T-helper 9 cell (primary cell): ENCODE results near the gene ZNF680.
"Not testable (repeated sequence)": the region's sequence is repeated elsewhere in the genome, so short reads cannot be mapped to it uniquely, and the experiment has no call there.

Experiments
- DNase-seq: peaks from one replicate; pipeline ENCODE4 v3.0.0-alpha.2; 2020

Gene ZNF680

DNA sequence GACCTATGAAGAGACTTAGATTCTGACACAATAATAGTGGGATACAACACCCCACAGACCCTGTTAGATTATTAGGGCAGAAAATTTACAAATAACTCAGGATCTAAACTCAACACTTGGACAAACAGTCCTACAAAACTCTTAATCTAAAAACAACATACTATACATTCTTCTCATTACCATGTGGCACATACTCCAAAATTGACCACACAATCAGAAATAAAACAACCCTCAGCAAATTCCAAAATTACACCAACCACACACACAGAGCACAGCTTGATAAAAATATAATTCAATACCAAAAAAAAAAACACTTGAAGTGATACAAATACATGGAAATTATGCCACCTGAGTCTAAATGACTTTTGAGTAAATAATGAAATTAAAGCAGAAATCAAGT lies 7.8 kb downstream of the ZNF680 start:
- no peak for DNase-seq

DNA sequence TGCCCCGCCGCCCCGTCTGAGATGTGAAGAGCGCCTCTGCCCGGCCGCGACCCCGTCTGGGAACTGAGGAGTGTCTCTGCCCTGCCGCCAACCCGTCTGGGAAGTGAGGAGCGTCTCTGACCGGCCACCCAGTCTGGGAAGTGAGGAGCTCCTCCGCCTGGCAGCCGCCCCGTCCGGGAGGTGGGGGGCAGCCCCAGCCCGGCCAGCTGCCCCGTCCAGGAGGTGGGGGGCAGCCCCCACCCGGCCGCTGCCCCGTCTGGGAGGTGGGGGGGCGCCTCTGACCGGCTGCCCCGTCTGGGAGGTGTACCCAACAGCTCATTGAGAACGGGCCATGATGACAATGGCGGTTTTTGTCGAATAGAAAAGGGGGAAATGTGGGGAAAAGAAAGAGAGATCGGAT lies 8.7 kb downstream of the ZNF680 start:
- not testable (repeated sequence) for DNase-seq

DNA sequence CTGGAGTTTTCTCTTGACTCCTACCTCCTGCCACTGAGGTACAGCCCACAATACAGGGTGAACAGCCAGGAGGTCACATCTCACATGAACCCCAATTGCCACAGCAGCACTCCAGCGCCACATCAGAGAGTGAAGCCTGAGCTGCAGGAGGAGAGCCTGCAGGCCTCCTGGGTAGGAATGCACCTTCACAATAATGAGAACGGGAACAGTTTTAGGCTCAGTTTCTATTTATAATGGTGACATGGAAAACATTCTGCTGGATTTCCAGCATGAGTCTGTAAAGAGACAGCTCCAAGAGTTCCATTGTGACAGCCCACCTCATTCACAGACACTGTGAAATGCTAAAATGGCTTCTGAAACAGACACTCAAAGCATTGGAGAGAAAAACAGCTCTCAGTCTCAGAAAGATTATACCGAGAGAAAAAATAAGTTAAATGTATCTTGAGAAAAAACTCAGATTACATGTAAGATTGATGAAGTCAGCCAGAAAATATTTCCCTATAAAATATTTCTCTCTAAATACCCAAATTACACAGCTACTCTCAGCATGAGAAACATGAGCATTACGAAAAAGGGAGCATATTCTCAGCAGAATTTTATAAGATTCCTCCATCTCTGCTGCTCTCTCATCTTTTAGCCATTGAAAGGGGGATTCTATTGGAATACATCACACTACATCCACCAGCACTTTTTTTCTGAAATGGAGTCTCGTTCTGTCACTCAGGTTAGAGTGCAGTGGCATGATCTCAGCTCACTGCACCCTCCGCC lies 11.3 kb downstream of the ZNF680 start:
- no peak for DNase-seq

DNA sequence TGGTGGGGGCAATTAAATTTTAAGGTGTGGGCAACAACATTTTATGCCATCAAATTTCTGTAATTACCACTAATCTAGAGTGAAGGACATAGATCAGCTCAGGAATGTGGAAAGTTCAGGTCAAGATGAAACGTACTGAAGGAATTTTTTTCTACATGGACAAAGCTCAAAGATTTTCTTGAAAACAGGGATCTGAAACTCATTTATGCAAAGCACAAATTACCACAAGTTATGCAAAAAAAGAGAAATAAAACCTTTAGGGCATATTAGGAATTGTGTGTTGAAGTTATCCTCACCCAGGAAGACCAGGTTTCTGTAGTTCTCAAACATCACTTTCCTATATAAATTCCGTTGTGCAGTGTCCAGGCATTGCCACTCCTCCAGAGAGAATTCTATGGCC lies 18.9 kb downstream of the ZNF680 start:
- no peak for DNase-seq

DNA sequence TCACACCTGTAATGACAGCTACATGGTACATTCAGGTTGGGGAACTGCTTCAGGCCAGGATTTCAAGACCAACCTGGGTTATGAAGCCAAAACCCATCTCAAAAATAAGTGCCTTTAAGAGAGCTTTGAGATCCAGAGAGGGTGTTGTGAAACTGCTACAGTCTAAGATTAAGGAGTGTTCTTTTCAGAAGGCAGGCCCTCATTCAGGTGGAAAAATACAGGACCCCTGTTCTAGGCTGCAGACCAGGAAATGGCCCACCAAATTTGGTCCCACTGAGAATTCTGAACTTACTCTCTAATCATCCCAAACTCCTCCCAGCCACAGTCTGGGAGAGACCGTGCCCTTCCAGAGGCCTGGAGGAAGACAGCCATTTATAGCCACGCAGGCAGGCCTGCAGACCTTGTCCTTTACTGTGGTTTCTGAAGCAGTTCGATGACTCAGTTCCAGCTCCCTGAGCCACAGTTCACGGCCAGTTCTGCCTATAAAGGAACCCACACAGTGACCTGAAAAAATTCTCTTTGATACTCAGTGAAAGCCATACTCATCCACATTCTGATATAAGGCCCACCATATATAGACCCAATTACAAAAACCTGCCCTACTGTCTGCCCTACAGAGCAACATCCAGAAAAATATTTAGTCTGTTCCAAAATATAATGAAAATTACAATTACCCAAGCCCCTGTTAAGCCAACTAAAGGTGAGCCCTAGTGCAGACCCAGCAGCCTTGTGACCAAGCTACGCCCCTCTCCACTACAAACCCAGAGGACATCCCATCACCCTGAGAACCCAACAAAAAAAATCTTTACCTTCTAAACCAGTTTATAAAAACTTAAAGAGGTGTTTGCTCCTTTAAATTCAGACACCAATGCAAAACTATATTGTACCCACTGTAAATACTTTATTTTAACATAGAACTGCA lies 21.2 kb downstream of the ZNF680 start:
- no peak for DNase-seq

DNA sequence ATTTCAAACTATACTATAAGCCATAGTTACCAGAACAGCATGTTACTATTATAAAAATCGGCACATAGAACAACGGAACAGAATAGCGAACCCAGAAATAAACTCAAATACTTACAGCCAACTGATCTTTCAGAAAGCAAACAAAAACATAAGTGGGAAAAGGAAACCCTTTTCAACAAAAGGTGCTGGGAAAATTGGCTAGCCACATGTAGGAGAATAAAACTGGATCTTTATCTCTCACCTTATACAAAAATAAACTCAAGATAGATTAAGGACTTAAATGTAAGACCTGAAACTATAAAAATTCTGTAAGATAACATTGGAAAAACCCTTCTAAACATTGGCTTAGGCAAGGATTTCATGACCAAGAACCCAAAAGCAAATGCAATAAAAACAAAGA lies 29.1 kb downstream of the ZNF680 start:
- no peak for DNase-seq

DNA sequence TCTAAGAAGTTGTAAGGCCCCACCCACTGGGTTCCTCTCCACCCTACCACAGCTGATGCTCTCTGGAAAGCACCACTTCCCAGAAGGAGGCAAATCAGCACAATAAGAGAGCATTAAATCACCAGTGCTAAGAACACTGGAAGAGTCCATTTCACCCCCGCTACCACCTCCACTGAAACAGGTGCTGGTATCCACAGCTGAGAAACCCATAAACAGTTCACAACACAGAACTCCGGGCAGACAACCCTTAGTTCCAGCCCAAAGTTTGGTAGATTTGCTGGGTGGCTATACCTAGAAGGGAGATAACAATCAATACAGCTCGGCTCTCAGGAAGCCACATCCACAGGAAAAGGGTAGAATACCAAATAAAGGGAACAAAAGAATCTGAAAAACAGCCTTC lies 34.1 kb downstream of the ZNF680 start:
- DNase-seq: no peak

DNA sequence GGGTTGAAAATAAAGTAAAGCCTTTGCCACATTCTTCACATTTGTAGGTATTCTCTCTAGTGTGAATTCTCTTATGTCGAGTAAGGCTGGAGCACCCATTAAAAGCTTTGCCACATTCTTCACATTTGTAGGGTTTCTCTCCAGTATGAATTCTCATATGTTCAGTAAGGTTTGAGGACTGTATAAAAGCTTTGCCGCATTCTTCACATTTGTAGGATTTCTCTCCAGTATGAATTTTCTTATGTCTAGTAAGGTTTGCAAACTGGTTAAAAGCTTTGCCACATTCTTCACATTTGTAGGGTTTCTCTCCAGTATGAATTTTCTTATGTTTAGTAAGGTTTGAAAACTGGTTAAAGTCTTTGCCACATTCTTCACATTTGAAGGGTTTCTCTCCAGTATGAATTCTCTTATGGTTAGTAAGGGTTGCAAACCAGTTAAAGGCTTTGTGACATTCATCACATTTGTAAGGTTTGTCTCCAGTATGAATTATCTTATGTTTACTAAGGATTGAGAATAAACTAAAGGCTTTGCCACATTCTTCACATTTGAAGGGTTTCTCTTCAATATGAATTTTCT lies 41.4 kb downstream of the ZNF680 start:
- no peak for DNase-seq

GRCh38 chr7:64516451-64516850 lies 46.4 kb downstream of the ZNF680 start:
- DNase-seq: no peak

DNA sequence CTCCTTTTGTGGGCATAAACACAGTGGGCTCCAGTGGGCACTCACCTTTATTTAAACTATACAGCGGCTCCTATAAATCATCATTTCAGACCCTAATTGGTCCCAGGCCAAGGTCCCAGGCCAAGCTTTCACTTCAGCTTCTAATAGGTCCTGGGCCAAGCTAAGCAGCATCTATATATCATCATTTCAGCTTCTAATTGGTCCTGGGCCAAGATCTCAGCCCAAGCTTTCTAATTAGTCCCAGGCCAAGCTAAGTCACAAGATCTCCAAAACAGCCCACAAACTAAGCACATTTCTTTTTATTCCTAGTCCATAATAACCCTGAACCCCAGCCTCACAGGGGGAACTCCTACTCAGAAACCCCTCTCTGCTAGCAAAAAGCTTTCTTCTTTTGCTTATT lies 47.1 kb downstream of the ZNF680 start:
- DNase-seq: no peak

DNA sequence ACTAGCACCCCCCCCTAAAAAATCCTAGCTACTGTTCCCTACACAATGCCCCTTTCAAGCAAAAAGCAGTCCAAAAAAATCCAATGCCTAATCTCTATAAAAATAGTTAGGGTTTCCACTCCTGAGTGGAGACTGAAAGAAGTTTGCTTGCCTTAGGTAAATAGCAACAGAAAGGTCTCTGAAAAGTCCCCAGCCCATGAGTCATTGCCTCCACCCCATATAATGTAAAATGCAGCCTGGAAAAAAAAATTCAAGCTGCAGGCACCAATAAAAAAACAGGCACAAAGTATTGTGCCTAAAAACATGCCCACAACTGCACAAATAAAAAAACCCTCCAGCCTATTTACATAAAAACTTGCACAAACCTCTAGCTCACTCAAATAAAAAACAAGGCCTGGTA lies 47.5 kb downstream of the ZNF680 start:
- DNase-seq: no peak

GRCh38 chr7:64509583-64509982 lies 53.3 kb downstream of the ZNF680 start:
- no peak for DNase-seq

DNA sequence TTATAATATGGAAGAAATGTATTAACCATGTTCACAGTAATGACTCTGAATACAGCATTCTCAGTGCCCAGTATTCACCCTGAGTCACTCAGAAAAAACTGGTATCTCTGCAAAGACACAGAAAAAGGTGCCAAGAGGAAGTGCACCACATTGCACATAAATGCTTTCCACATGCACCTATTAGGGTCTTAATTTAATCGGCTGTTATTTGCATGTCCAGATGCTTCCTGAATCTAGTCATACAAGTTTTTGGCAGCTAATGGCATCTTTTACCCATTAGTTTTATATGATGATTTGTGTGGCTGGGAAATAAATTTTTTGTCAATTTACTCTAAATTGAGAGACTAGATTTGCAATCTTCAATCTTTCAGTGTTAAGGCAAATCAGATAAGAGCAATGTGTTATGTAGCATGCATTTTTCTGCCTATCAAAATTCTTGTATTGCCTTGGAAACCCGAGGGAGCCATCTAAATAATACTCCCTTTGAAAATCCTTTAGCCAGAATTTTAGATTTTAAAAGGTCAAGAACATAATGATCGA lies 58.2 kb downstream of the ZNF680 start:
- no peak for DNase-seq

DNA sequence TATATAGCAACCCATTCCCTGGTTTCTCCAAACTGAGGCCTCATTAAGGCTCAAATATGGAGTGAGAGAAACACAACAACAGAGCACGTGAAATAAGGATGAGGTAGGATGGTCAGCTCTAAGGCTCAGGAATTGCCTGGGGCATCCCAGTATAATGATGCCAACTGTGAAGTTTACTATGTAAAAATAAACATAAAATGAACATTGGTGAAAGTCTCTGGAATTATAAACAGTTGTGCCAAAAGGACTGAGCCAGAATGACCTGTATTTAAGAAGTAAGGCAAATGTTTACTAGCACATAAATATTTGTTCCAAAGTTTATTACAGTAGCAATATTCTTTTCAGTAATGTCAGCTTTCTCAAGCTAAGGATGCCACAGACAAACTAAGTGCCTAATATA lies 64.6 kb downstream of the ZNF680 start:
- DNase-seq: no peak

GRCh38 chr7:64494912-64495461 lies 67.9 kb downstream of the ZNF680 start:
- DNase-seq: no peak

DNA sequence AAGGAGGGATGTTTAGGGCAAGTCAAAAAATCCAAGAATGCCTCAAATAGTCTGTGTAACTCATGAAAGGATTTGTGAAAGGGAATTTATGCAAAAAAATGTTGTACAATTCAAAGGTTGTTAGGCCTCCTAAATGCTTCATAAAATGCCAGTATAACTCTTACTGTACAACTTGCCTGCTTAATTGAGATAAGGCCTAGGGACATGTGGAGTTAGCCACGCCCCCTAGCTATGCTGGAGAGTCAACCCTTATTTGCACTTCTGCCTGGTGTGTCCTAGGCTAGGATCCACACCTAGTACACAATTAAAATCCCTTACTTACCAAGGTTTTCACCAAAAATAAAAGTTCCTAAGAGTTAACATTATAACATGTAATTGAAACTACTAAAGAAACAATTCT lies 77.2 kb downstream of the ZNF680 start:
- no peak for DNase-seq
